HepG2 (cell line): ENCODE results near the gene CALML6. TPM values are rescaled to one million over a fixed set of nuclear protein-coding genes. Genes with fewer than 3 reads are reported as not detected.

Source experiments
- ATM ChIP-seq: fragments of 450-650 bp; IDR thresholded peaks from 2 replicates; pipeline ENCODE4 v1.7.1; 2017; ENCODE audit warnings: mild to moderate bottlenecking, borderline replicate concordance
- DNMT3B ChIP-seq: conservative IDR thresholded peaks from 2 replicates; pipeline ENCODE4 v1.6.1; 2016; ENCODE audit warnings: missing biosample characterization, control low read depth
- HNRNPLL ChIP-seq: fragments of 200-400 bp; formaldehyde crosslinking; IDR thresholded peaks from 2 replicates; pipeline ENCODE4 v1.6.1; 2017; ENCODE audit warnings: mild to moderate bottlenecking, low read depth, low read length; ENCODE audit not compliant: poor library complexity, severe bottlenecking
- MAFK ChIP-seq, 2 experiments: IDR thresholded peaks in 1 of 2; conservative IDR thresholded peaks in 1 of 2; 2 replicates each; pipeline ENCODE4 v1.6.1; 2011; ENCODE audit warnings: improper control_type of control experiment in 2 of 2, low read length in 2 of 2
- NKX3-1 ChIP-seq: sonication (generic); formaldehyde crosslinking; IDR thresholded peaks from 2 replicates; pipeline ENCODE4 v1.5.0; 2020; ENCODE audit warnings: missing genetic modification reagents
- POLR2G ChIP-seq: fragments of 200-400 bp; formaldehyde crosslinking; IDR thresholded peaks from 2 replicates; pipeline ENCODE4 v1.6.1; 2018; ENCODE audit warnings: mild to moderate bottlenecking, low read depth, low read length, moderate library complexity
- SALL1 ChIP-seq: sonication (generic); formaldehyde crosslinking; IDR thresholded peaks from 2 replicates; pipeline ENCODE4 v1.8.0; 2022; ENCODE audit warnings: mild to moderate bottlenecking, missing genetic modification reagents
- SIN3B ChIP-seq: fragments of 150-350 bp; IDR thresholded peaks from 2 replicates; pipeline ENCODE4 v1.6.1; 2014; ENCODE audit warnings: low read length
- SMARCC2 ChIP-seq: fragments of 450-650 bp; IDR thresholded peaks from 2 replicates; pipeline ENCODE4 v1.6.1; 2017; ENCODE audit warnings: antibody characterized with exemption, mild to moderate bottlenecking
- SNAI1 ChIP-seq: sonication (generic); formaldehyde crosslinking; IDR thresholded peaks from 2 replicates; pipeline ENCODE4 v1.5.0; 2020; ENCODE audit warnings: mild to moderate bottlenecking, missing genetic modification reagents, borderline replicate concordance
- SP1 ChIP-seq, 2 experiments: fragments of 450-650 bp in 1 of 2; sonication (generic) in 1 of 2; formaldehyde crosslinking in 1 of 2; IDR thresholded peaks; 2 replicates each; pipeline versions ENCODE4 v1.4.0 to v1.6.1; 2016 to 2020; ENCODE audit warnings: missing genetic modification reagents in 1 of 2
- SRSF1 ChIP-seq: fragments of 200-400 bp; formaldehyde crosslinking; optimal IDR thresholded peaks from 2 replicates; pipeline ENCODE3; 2017; ENCODE audit warnings: mild to moderate bottlenecking, low read depth, low read length, moderate library complexity
- TRAFD1 ChIP-seq: sonication (generic); formaldehyde crosslinking; IDR thresholded peaks from 2 replicates; pipeline ENCODE4 v1.5.1; 2020; ENCODE audit warnings: missing genetic modification reagents, mild to moderate bottlenecking, borderline replicate concordance
- U2AF2 ChIP-seq: fragments of 200-400 bp; formaldehyde crosslinking; IDR thresholded peaks from 2 replicates; pipeline ENCODE4 v1.6.1; 2017; ENCODE audit warnings: low read depth, mild to moderate bottlenecking, low read length
- ZBTB42 ChIP-seq: sonication (generic); formaldehyde crosslinking; IDR thresholded peaks from 2 replicates; pipeline ENCODE4 v1.5.0; 2020; ENCODE audit warnings: mild to moderate bottlenecking, missing genetic modification reagents
- ZFP91 ChIP-seq: sonication (generic); formaldehyde crosslinking; IDR thresholded peaks from 2 replicates; pipeline ENCODE4 v1.9.0; 2022; ENCODE audit warnings: missing genetic modification reagents, mild to moderate bottlenecking, borderline replicate concordance
- ZNF329 ChIP-seq: sonication (generic); formaldehyde crosslinking; IDR thresholded peaks from 2 replicates; pipeline ENCODE4 v1.9.0; 2021; ENCODE audit warnings: low read depth, mild to moderate bottlenecking, missing genetic modification reagents
- ZNF432 ChIP-seq: sonication (generic); formaldehyde crosslinking; IDR thresholded peaks from 2 replicates; pipeline ENCODE4 v1.5.0; 2020; ENCODE audit warnings: missing genetic modification reagents, mild to moderate bottlenecking, borderline replicate concordance
- ZNF768 ChIP-seq: sonication (generic); formaldehyde crosslinking; IDR thresholded peaks from 2 replicates; pipeline ENCODE4 v1.4.0; 2020; ENCODE audit warnings: missing genetic modification reagents
- ZNF891 ChIP-seq: sonication (generic); formaldehyde crosslinking; IDR thresholded peaks from 2 replicates; pipeline ENCODE4 v1.5.0; 2020; ENCODE audit warnings: mild to moderate bottlenecking, missing genetic modification reagents
- polyA plus RNA-seq, 8 experiments: library from polyadenylated mRNA; depleted of rRNA in 3 of 8; stranded (reverse) in 7 of 8; unstranded in 1 of 8; fragments of >200 nt; fragmentation: Illumina TruSeq in 4 of 8; extraction: Trizol in 4 of 8; gene quantifications; 2 replicates each; pipeline versions ENCODE4 v1.2.1 to v1.2.3, GENCODE V29; 2011 to 2016; ENCODE audit warnings: low read depth in 4 of 8, missing spikeins in 1 of 8, mixed read lengths in 1 of 8; ENCODE audit not compliant: insufficient read depth in 1 of 8
- total RNA-seq, 5 experiments: library from RNA; depleted of rRNA; stranded (reverse); fragments of >200 nt; fragmentation: Illumina TruSeq; extraction: Trizol; gene quantifications; 2 replicates each; pipeline ENCODE4 v1.2.3, GENCODE V29; 2016; ENCODE audit warnings: low read depth in 1 of 5
- TF ChIP-seq, protein P1 (sequence below): sonication (generic); formaldehyde crosslinking; IDR thresholded peaks from 2 replicates; pipeline ENCODE4 v1.5.0; 2020; ENCODE audit warnings: missing genetic modification reagents
- TF ChIP-seq, protein P2 (sequence below): sonication (generic); formaldehyde crosslinking; IDR thresholded peaks from 2 replicates; pipeline ENCODE4 v1.4.0; 2020; ENCODE audit warnings: missing genetic modification reagents

Gene CALML6
- total and polyA plus RNA-seq, 2 of the 13 experiments (the other 11 are each of a cell fraction or from before 2014, with no cell fraction given), result 0.11 to 0.12 TPM

DNA sequence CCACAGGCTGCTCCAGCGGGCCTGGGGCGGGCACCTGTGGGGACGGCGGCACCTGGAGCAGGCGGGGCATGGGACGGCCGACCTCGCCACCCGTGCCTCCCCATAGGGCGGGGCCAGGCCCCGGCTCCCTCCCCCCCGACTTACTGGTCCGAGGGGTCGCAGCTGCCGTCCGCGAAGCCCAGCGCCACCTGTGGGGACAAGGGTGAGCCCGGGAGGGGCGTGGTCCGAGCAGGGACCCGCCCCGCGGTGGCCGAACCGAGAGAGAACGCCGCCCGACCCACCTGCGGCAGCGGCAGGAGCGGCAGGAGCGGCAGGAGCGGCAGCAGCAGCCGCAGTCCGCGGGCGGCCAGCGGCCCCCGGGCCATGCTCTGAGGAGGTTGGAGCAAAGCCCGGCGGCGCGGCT is 3.8 kb downstream of the CALML6 start, which contains the start of gene TMEM52 (continued):
- TF ChIP-seq ZFP91 (CRISPR knock-in tag) (peak; percentile 8; the same call in 1 of the 2 replicates), DNMT3B (CRISPR knock-in tag) (no peak), ZBTB42 (CRISPR knock-in tag) (0 out of 2 replicates have a peak, but pooled peaks have one; percentile 48), U2AF2 (no peak), SMARCC2 (no peak), ZNF891 (CRISPR knock-in tag) (peak; percentile 8; the same call in 1 of the 2 replicates), MAFK (conservative IDR thresholded peaks at IDR 0.05 in 1 of 2, IDR thresholded peaks at IDR 0.05 in 1 of 2; ENCODE audit: low read length in 2 of 2) (no peak), POLR2G (peak; percentile 73), SIN3B (no peak), SALL1 (no peak; the same call in 1 of the 2 replicates), NKX3-1 (CRISPR knock-in tag) (no peak), SNAI1 (CRISPR knock-in tag) (no peak), ZNF432 (CRISPR knock-in tag) (no peak), TRAFD1 (CRISPR knock-in tag) (no peak), HNRNPLL (no peak), ATM (no peak), SRSF1 (no peak), ZNF329 (CRISPR knock-in tag) (no peak), SP1 (IDR thresholded peaks at IDR 0.05) (no peak), SP1 (CRISPR knock-in tag; IDR thresholded peaks at IDR 0.05) (no peak; the same call in 1 of the 2 replicates), ZNF768 (peak; percentile 80; the same call in 1 of the 2 replicates)
- TF ChIP-seq, protein P1, sequence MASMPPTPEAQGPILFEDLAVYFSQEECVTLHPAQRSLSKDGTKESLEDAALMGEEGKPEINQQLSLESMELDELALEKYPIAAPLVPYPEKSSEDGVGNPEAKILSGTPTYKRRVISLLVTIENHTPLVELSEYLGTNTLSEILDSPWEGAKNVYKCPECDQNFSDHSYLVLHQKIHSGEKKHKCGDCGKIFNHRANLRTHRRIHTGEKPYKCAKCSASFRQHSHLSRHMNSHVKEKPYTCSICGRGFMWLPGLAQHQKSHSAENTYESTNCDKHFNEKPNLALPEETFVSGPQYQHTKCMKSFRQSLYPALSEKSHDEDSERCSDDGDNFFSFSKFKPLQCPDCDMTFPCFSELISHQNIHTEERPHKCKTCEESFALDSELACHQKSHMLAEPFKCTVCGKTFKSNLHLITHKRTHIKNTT, result no peak
- TF ChIP-seq, protein P2, sequence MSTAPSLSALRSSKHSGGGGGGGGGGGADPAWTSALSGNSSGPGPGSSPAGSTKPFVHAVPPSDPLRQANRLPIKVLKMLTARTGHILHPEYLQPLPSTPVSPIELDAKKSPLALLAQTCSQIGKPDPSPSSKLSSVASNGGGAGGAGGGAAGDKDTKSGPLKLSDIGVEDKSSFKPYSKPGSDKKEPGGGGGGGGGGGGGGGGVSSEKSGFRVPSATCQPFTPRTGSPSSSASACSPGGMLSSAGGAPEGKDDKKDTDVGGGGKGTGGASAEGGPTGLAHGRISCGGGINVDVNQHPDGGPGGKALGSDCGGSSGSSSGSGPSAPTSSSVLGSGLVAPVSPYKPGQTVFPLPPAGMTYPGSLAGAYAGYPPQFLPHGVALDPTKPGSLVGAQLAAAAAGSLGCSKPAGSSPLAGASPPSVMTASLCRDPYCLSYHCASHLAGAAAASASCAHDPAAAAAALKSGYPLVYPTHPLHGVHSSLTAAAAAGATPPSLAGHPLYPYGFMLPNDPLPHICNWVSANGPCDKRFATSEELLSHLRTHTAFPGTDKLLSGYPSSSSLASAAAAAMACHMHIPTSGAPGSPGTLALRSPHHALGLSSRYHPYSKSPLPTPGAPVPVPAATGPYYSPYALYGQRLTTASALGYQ, result 0 out of 2 replicates have a peak, but pooled peaks have one; percentile 15
